ENCODE results near the gene ABCC1. TPM values are rescaled to one million over a fixed set of nuclear protein-coding genes. Genes with fewer than 3 reads are reported as not detected.

ABCC1 gene
- total RNA-seq, 1 experiment from 2014 or later: 139 TPM

DNA sequence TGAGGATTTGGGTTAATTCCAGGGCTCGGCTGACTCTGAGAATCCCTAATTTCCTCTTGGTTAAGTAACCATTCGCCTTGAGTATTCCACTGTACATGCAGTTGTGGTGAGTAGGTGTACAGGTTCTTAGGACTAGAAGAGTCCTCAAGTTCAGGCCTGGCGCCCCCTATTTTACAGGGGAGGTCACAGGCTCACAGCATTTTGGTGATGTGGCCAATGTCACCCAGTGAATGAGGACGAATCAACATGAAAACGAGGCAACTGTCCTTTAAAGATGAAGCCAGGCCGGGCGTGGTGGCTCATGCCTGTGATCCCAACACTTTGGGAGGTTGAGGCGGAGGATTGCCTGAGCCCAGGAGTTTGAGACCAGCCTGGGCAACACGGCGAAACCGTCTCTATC is 218.5 kb downstream of the ABCC1 start:
- no peak for TF ChIP-seq EZH2 (IDR thresholded peaks at IDR 0.05; ENCODE audit: low read depth)
- TF ChIP-seq, protein P1, sequence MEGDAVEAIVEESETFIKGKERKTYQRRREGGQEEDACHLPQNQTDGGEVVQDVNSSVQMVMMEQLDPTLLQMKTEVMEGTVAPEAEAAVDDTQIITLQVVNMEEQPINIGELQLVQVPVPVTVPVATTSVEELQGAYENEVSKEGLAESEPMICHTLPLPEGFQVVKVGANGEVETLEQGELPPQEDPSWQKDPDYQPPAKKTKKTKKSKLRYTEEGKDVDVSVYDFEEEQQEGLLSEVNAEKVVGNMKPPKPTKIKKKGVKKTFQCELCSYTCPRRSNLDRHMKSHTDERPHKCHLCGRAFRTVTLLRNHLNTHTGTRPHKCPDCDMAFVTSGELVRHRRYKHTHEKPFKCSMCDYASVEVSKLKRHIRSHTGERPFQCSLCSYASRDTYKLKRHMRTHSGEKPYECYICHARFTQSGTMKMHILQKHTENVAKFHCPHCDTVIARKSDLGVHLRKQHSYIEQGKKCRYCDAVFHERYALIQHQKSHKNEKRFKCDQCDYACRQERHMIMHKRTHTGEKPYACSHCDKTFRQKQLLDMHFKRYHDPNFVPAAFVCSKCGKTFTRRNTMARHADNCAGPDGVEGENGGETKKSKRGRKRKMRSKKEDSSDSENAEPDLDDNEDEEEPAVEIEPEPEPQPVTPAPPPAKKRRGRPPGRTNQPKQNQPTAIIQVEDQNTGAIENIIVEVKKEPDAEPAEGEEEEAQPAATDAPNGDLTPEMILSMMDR (conservative IDR thresholded peaks at IDR 0.05): no peak
- intact Hi-C loops (cut with micrococcal nuclease; ENCODE audit: unreplicated experiment): no loop called here
- H3K79me2 ChIP-seq (ENCODE audit: low read depth): no peaks in the 10 kb centered on the region
- BruUV-seq (replicated peaks): no TSS peak
- no peaks in the 10 kb centered on the region for H3K27me3 ChIP-seq (ENCODE audit: insufficient read depth, low read depth)
- no peaks in the 10 kb centered on the region for H3K9me2 ChIP-seq (ENCODE audit: insufficient read depth)
- DNase-seq: no peak
- H3K4me3 ChIP-seq: no peak overlapping the region
- no peaks in the 10 kb centered on the region for H3K4me1 ChIP-seq (replicated peaks; ENCODE audit: insufficient read depth)
- H3K36me3 ChIP-seq (ENCODE audit: low read depth): no peaks in the 10 kb centered on the region
- ChIA-PET POLR2A (ENCODE audit: unreplicated experiment) (no interaction called here), CTCF (no interaction called here)
- H4K20me1 ChIP-seq (ENCODE audit: insufficient read depth): no peaks in the 10 kb centered on the region
- no peak overlapping the region for H2AFZ ChIP-seq
- no peak overlapping the region for H3K4me2 ChIP-seq
- H3F3A ChIP-seq (ENCODE audit: insufficient read depth, low read depth): no peaks in the 10 kb centered on the region
- no peaks in the 10 kb centered on the region for H3K9me3 ChIP-seq (ENCODE audit: insufficient read depth, low read depth)
- H3K27ac ChIP-seq: no peak overlapping the region

GRCh38 chr16:16168431-16168830 is 219.0 kb downstream of the ABCC1 start:
- intact Hi-C loops (cut with micrococcal nuclease; ENCODE audit: unreplicated experiment): no loop called here
- Histone ChIP-seq H3F3A (ENCODE audit: insufficient read depth, low read depth) (no peaks in the 10 kb centered on the region), H4K20me1 (ENCODE audit: insufficient read depth) (no peaks in the 10 kb centered on the region), H3K4me2 (no peak overlapping the region), H3K27me3 (ENCODE audit: insufficient read depth, low read depth) (no peaks in the 10 kb centered on the region), H3K9me3 (ENCODE audit: insufficient read depth, low read depth) (no peaks in the 10 kb centered on the region), H3K4me1 (replicated peaks; ENCODE audit: insufficient read depth) (no peaks in the 10 kb centered on the region), H3K4me3 (no peak overlapping the region), H3K36me3 (ENCODE audit: low read depth) (no peaks in the 10 kb centered on the region), H3K79me2 (ENCODE audit: low read depth) (no peaks in the 10 kb centered on the region), H2AFZ (no peak overlapping the region), H3K27ac (no peak overlapping the region), H3K9me2 (ENCODE audit: insufficient read depth) (no peaks in the 10 kb centered on the region)
- DNase-seq: no peak
- TF ChIP-seq, protein P1 (conservative IDR thresholded peaks at IDR 0.05): no peak
- no peak for TF ChIP-seq EZH2 (IDR thresholded peaks at IDR 0.05; ENCODE audit: low read depth)
- BruUV-seq (replicated peaks): no TSS peak
- POLR2A ChIA-PET (ENCODE audit: unreplicated experiment): no interaction called here
- CTCF ChIA-PET: no interaction called here

GRCh38 chr16:16169615-16170014 is 220.2 kb downstream of the ABCC1 start:
- intact Hi-C loops (cut with micrococcal nuclease; ENCODE audit: unreplicated experiment): no loop called here
- no peaks in the 10 kb centered on the region for H3K9me3 ChIP-seq (ENCODE audit: insufficient read depth, low read depth)
- no peaks in the 10 kb centered on the region for H3K4me1 ChIP-seq (replicated peaks; ENCODE audit: insufficient read depth)
- no peak overlapping the region for H3K27ac ChIP-seq
- CTCF ChIA-PET: no interaction called here
- no peaks in the 10 kb centered on the region for H3K9me2 ChIP-seq (ENCODE audit: insufficient read depth)
- H4K20me1 ChIP-seq (ENCODE audit: insufficient read depth): no peaks in the 10 kb centered on the region
- DNase-seq: no peak
- H3K36me3 ChIP-seq (ENCODE audit: low read depth): no peaks in the 10 kb centered on the region
- TF ChIP-seq EZH2 (IDR thresholded peaks at IDR 0.05; ENCODE audit: low read depth): no peak
- TF ChIP-seq, protein P1 (conservative IDR thresholded peaks at IDR 0.05): no peak
- no peaks in the 10 kb centered on the region for H3K27me3 ChIP-seq (ENCODE audit: insufficient read depth, low read depth)
- no peaks in the 10 kb centered on the region for H3K79me2 ChIP-seq (ENCODE audit: low read depth)
- no TSS peak for BruUV-seq (replicated peaks)
- no peak overlapping the region for H3K4me3 ChIP-seq
- no peak overlapping the region for H3K4me2 ChIP-seq
- POLR2A ChIA-PET (ENCODE audit: unreplicated experiment): no interaction called here
- H2AFZ ChIP-seq: no peak overlapping the region
- H3F3A ChIP-seq (ENCODE audit: insufficient read depth, low read depth): no peaks in the 10 kb centered on the region
